ENCODE data around the gene MAP2K1.
A peak's percentile ranks its signal among the peaks of the same experiment; 100 is the strongest.
"Not testable (repeated sequence)": the region's sequence is repeated elsewhere in the genome, so short reads cannot be mapped to it uniquely, and the experiment has no call there.

The MAP2K1 gene

GRCh38 chr15:66386204-66387123 is at the start of gene MAP2K1:
Gene MAP2K1 (plus strand): TSS chr15:66386912. CDS start chr15:66387348, 436 bp downstream.
- peak; percentile 96 for DNase-seq (ENCODE audit: low spot score)

GRCh38 chr15:66348530-66348929 is 38.2 kb upstream of the MAP2K1 start:
- DNase-seq (ENCODE audit: low spot score): not testable (repeated sequence)

- no peak for DNase-seq (ENCODE audit: low spot score)
Observed at GRCh38 chr15:66356077-66356358, 30.7 kb upstream of the MAP2K1 start.

- peak; percentile 80 for DNase-seq (ENCODE audit: low spot score)
Observed at GRCh38 chr15:66356359-66357236, 30.1 kb upstream of the MAP2K1 start, which contains the start of gene TIPIN. Gene TIPIN (minus strand): TSS chr15:66356685. CDS start chr15:66352947, 3,738 bp downstream.

- DNase-seq (ENCODE audit: low spot score): no peak
Observed at GRCh38 chr15:66359740-66360139, 27.0 kb upstream of the MAP2K1 start.

GRCh38 chr15:66361745-66362460 is 24.8 kb upstream of the MAP2K1 start:
- not testable (repeated sequence) for DNase-seq (ENCODE audit: low spot score)

GRCh38 chr15:66362776-66363175 is 23.9 kb upstream of the MAP2K1 start:
- no peak for DNase-seq (ENCODE audit: low spot score)

GRCh38 chr15:66364944-66365528 is 21.7 kb upstream of the MAP2K1 start:
- DNase-seq (ENCODE audit: low spot score): no peak

GRCh38 chr15:66369773-66370651 is 16.7 kb upstream of the MAP2K1 start:
- no peak for DNase-seq (ENCODE audit: low spot score)

- DNase-seq (ENCODE audit: low spot score): no peak
Observed at GRCh38 chr15:66374179-66374578, 12.5 kb upstream of the MAP2K1 start.

GRCh38 chr15:66378814-66379430 is 7.8 kb upstream of the MAP2K1 start:
- DNase-seq (ENCODE audit: low spot score): no peak

GRCh38 chr15:66381376-66381775 is 5.3 kb upstream of the MAP2K1 start:
- not testable (repeated sequence) for DNase-seq (ENCODE audit: low spot score)

- DNase-seq (ENCODE audit: low spot score): peak; percentile 28
Observed at GRCh38 chr15:66387163-66388042, 691 bp downstream of the MAP2K1 start.

- DNase-seq (ENCODE audit: low spot score): no peak
Observed at GRCh38 chr15:66388043-66388363, 1.3 kb downstream of the MAP2K1 start.

- no peak for DNase-seq (ENCODE audit: low spot score)
Observed at GRCh38 chr15:66388576-66388975, 1.9 kb downstream of the MAP2K1 start.

GRCh38 chr15:66389098-66389858 is 2.6 kb downstream of the MAP2K1 start:
- DNase-seq (ENCODE audit: low spot score): no peak

GRCh38 chr15:66389859-66390381 is 3.2 kb downstream of the MAP2K1 start:
- no peak for DNase-seq (ENCODE audit: low spot score)

- DNase-seq (ENCODE audit: low spot score): peak; percentile 36
Observed at GRCh38 chr15:66390678-66391077, 4.0 kb downstream of the MAP2K1 start.
